ENCODE data around the gene PRRG1.
"Not testable (repeated sequence)": the region's sequence is repeated elsewhere in the genome, so short reads cannot be mapped to it uniquely, and the experiment has no call there.

PRRG1 gene

DNA sequence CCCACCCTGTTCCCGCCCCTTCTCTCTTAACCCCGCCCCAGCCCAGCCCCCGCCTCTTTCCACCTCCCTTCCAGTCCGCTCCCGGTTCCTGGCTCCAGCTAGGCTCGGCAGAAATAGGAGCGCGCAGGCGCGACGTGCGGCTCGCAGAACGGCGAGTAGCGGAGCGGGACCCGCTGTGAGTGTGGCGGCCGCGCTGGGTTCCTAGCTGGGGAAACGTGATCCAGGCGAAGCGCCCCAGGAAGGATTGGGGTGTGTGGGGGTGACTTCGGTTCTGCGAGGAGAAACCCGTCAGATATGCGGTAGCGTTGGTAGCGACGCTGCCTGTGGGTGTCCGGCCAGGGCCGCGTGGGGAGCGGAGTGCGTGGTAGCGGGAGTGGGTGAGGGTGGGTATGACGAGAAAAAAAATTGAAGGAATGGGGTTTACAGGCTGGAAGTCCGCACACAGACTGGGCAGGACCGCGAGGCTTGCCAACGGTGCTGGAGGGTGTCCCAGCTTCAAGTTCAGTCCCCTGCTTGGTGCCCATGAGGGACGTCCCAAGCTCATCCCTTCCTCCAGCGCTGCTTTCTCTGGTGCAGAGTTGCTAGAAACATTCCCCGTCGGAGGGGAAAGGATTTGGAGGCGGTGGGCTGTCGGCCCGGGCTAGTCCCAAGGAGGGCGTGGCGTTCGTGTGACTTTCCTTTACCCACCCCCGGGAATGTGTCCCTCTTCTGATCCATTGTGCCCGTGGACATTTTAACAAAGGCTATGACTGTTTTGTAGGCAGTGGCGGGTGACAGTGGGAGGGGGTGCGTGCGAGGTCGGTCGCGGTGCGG is at the start of gene PRRG1:
Gene PRRG1 (plus strand): TSS at position 144 of the 813 bp plus-strand sequence. CDS start 56,886 bp downstream, outside the sequence.
- no peak for DNase-seq

DNA sequence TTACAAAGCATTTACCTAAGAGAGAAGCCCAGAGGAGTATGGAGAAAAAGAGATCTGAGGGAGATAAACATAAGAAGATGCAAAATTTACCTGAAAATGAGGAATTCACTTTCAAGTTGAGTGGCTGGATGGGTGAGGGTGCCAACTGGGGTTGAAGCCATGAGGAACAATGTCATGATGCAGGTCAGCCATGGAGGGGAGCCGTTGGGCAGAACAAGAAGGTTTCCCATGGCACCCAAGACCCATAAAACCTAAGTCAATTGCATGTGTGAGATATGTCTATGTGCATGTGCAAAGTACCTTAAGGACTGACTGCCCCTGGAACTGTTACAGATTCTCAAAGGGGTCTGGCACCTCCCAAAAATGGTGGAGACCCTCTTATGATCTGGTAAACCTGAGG is 46.6 kb upstream of the PRRG1 start:
- DNase-seq: no peak

DNA sequence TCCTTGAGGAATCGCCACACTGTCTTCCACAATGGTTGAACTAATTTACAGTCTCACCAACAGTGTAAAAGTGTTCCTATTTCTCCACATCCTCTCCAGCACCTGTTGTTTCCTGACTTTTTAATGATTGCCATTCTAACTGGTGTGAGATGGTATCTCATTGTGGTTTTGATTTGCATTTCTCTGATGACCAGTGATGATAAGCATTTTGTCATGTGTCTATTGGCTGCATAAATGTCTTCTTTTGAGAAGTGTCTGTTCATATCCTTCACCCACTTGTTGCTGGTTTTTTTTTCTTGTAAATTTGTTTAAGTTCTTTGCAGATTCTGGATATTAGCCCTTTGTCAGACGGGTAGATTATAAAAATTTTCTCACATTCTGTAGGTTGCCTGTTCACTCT is 43.9 kb upstream of the PRRG1 start:
- not testable (repeated sequence) for DNase-seq

DNA sequence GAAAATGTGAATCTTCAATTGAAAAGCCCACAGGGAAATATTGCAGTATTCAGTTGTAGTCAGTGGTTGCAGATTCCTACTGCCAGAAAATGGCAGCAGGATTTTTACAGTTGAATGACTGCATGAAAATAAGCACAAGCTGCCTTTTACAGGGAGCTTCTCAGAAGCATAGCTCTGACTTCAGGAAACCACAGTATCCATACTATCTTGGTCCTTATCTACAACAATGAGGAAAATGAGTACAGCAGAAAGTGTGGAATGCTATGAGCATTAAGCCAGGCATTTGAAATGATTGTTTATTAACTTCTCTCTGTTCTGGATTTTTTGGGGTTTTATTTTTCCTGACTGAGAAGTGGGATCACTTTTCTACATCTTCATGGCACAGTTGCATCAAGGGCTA is 34.6 kb upstream of the PRRG1 start:
- DNase-seq: no peak

DNA sequence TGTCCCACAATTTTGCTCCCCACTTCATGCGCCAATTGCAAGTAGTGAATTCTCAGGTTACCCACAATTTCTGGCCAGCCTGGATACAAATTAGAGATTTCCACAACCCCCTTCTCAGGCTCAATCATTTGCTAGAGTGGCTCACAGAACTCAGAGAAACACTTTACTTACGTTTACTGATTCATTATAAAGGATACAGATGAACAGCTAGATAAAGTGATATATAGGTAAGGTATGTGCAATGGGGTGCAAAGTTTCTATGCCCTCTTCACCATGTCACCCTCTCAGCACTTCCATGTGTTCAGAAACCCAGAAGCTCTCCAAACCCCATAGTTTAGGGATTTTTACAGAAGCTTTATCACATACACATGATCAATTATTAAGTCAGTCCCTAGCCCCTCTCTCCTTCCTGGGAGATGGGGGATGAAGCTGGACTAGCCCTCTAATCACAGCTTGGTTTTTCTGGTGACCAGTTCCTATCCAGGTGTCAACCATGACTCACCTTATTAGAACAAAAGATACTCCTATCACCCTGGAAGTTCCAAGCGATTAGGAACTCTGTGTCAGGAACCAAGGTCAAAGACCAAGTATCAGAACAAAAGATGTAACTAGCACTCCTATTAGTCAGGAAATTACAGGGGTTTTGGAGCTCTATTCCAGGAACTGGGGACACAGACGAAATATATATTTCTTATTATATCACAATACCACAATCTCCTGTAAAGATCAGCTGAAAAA is 33.5 kb upstream of the PRRG1 start:
- no peak for DNase-seq

DNA sequence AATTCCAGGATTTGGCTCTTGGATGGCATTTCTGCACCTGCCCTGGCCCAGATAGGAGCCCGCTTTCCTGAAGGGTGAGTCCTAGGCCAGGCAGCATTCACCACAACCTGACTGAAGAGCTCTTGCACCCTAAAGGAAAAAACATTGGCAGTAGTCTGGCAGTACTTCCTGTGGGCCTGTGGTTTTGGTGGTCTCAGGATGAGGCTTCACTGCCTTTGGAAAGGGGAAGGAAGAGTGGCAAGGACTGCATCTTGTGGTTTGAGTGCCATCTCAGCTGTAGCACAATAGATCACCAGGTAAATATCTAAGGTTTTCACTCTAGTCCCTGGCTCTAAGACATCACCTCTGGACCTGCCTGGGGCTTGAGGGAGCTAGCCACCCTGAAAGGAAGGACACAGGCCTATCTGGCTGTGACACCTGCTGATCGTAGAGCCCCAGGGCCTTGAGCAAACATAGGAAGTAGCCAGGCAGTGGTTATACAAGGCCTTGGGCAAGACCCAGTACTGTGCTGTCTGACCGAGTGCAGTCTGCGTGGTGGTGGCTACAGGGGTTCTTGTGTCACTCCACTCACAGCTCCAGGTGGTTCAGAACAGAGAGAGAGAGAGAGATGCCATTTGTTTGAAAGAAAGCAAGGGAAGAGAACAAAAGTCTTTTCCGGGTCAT is 28.5 kb upstream of the PRRG1 start:
- no peak for DNase-seq

DNA sequence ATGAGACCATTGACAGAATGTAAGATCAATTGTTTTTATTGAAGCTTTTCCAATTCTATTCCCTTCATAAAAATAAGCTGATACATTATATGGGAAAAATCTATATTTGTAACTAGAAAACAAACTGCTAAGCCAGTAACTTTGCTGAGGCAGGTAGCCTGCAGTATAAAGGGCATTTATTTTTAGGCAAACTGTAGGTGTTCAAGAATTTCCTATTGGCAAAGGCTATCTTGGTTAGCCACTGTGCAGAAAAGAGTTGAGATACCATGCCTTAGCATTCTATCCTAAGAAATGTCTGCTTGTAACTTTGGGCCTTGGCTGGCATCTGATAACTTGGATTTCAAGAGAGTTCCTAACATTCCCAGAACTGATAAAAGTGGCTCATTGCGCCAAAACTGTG is 18.5 kb upstream of the PRRG1 start:
- no peak for DNase-seq

DNA sequence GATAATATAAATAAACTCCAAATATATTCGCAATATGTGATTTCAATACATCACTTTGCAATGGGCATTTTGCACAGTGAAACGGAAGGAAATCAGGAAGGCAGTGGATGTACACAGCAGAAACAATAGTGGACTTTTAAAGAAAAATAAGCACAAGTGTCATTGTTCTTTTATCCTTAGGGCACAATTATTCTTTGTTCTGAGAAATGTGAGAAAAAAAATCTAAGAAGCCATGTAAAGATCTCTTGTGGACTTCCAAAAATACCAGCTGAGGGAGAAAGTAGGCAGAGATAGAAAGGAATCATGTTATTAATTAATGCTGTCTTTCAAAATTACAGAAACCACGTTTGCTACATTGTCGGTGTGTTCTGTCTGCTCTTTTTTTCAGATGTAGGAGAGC is 17.6 kb upstream of the PRRG1 start:
- DNase-seq: no peak

DNA sequence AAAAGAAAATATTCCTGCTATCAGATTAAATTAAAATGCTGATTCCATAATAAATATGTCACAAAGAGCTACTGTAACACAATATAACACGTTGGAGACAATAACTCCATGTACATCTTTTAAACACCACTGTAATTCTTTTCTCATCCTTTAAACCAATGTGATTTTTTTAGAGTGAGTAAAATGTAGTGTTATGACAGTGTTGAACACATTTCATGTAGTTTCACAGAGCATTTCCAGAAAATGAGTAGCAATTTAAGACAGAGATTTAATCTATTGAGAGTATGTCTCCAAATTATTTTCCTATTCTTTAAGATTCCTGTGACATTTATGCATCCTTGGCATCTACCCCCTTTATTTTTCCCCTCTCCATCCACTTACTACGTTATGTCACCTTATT is 17.1 kb upstream of the PRRG1 start:
- DNase-seq: no peak

DNA sequence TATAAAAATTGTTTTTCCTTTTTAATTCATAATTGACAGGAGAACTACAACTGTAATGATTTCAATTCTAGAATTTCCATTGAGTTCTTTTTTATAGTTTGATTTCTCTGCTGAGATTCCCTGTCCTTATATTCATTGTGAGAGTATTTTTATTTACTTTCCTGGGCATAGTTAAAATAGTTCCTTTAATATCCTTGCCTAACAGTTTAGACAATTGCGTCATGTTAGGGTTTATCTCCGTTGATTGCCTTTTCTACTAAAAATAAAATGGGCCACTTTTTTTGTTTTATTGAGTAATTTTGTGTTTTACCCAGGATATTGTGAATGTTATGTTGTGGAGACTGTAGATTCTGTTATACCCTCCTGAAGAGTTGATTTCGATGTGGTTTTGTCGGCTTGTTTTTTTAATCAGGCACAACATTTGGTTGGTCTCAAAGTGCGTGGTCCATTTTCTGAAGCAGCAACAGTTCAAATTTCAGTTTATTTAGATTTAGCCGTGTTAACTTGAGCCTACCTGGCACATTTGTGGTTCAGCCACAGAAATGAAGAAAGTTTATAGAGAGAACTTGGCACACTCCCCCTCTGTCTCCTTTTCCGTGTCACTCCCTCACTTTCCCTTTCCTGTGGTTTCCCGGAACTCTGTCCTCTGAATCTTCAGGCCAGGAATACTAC is 16.0 kb upstream of the PRRG1 start:
- DNase-seq: no peak

DNA sequence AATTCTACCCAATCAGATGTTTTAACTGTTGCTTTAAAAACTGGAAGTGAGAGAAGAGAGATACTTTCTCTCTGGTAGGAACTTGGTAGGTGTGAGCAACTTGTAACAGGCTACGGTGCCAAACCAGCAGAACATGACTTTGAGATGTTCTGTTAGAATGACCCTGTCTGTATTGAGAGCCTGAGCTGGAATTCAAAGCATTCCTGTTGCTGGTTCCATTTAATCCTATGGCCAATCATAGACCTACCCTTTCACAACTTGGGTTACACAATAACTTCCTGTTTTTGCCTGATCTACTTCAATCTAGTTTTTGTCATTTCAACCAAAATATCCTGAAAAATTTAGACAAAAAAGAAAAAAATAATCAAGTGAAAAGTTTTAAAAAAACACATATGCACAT is 1.7 kb upstream of the PRRG1 start:
- no peak for DNase-seq

DNA sequence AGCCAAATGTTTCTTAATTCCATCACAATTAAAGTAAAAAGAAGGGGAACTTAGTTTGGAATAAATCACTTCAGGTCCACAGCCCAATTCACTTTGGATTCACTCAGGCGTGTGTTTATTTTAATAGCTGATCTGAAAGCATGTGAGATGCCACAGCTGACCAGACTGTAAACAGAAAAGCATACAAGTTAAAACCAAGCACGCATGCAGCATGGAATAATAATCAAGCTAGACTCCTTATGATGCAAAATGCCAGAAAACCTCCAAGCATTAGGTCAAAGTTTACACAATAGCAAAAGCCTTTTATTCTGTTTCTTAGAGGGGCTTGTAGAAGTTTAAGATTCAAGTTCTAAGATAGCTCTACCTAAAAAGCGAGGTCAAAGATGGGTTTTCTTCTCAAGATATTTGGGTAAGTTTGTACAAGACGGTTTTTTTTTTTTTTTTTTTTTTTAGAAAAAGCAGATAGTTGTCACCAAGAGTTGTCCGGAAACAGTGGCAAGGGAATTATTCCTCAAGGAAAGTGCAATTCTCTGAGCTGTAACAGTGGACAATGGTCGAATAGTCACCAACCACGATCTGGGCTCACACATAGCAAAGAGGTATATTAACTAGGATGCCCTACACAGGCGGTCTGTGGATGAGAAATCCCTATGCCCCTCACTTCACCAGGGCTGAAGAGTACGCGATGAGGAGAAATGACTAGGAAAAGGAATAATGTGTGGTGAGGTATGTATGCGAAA is 763 bp upstream of the PRRG1 start:
- no peak for DNase-seq

DNA sequence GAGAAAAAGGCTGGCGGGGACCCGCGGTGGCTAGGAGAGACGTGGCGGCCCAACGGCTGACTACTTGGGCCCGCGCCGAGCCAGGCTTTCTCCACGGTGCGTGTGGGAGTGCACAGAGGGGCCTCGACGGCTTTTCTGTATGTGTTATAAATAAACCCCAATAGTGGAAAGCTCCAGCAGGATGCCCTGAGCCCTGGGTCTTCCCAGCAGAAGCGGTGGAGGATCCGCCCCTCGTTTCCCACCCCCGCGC is 268 bp upstream of the PRRG1 start:
- DNase-seq: no peak

DNA sequence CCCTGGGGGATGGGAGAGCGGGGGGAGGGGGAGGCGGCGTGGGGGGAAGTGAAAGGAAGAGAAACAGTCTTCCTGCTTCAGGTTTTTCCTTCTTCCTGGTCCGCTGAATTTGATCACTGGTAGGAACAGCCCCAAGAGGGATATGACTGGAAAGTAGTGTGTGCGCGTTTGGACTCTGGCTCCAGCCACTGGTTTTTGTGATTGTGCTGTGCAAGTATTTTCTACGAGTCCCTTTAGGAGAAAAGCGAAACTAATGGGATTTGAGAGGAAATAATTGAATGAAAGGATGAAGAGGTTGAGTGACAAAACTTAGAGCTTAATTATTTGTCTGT is 836 bp downstream of the PRRG1 start:
- DNase-seq: no peak

DNA sequence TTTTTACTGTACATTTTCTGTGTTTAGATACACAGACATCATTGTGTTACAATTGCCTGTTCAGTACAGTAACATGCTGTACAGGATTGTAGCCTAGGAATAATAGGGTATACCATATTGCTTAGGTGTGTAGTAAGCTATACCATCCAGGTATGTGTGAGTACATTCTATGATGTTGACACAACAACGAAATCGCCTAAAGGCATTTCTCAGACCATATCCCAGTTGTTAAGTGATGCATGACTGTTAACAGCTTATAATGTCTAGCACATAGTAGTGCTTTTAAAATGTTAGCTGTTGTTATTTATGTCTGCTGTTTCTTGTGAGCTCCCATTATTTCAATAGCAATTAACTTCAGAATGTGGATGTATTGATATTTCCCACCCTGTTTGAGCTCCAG is 4.5 kb downstream of the PRRG1 start:
- DNase-seq: no peak

DNA sequence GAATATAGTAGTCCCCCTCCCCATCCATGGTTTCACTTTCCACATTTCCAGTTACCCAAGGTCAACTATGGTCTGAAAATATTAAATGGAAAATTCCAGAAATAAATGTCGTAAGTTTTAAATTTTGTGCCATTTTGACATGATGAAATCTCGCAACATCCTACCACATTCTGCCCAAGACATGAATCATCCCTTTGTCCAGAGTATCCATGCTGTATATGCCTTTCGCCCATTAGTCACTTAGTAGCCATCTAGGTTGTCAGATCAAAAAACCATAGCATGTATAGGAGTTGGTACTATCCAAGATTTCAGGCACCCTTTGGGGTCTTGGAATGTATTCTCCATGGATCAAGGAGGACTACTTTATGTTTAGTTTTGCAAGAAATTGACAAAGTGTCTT is 8.3 kb downstream of the PRRG1 start:
- DNase-seq: no peak

DNA sequence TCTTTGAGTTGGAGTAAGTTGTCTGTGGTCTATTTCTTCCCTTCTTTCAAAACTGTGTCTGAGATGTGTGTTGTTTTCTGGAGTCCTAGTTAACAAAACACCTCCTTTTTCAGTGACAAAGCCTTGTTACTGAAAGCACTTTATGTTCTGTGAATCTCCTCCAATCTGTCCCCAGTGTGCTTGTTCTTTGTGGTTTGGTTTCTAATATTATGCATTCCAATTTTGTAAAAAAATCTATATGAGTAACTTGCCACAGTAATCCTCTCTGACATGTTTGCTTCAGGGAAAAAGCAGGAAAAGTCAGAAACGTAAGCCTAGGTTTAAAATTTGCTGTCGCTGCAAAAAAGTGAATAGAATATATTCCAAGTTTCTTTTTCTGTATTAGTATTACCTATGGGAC is 12.4 kb downstream of the PRRG1 start:
- DNase-seq: no peak

DNA sequence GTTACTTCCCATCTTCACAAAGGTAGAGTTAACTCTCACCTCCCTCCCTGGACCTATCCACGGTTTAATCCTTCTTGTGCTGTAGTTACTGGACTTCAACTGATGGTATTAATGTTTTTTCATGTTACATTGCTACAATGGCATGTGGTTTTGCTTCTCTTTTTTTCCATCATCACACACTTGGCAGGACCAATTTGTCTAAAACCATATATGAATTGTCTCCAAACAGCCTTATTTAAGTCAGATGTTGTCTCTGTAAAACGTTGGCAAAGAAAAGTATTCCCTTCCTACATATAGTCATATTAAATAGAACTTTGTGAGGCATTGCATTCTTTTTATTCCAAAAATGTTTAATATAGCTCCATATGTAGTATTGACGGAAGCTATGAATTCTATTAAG is 15.5 kb downstream of the PRRG1 start:
- DNase-seq: no peak

DNA sequence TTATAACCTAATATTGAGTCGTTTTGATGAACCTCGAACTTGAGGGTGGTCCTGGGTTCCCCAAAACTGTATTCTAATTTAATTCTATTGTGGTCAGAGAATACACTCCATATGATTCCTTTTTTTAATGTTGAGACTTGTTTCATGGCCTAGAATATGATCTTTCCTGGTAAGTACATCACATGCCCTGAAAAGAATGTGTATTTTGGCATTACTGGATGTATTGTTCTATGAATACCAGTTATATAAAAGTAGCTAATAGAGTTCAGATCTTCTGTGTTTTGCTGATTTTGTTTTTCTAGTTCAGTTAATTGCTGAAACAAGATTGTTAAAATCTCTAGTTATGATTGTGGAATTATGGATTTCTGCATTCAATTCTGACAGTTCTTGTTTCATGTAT is 18.8 kb downstream of the PRRG1 start:
- DNase-seq: no peak

DNA sequence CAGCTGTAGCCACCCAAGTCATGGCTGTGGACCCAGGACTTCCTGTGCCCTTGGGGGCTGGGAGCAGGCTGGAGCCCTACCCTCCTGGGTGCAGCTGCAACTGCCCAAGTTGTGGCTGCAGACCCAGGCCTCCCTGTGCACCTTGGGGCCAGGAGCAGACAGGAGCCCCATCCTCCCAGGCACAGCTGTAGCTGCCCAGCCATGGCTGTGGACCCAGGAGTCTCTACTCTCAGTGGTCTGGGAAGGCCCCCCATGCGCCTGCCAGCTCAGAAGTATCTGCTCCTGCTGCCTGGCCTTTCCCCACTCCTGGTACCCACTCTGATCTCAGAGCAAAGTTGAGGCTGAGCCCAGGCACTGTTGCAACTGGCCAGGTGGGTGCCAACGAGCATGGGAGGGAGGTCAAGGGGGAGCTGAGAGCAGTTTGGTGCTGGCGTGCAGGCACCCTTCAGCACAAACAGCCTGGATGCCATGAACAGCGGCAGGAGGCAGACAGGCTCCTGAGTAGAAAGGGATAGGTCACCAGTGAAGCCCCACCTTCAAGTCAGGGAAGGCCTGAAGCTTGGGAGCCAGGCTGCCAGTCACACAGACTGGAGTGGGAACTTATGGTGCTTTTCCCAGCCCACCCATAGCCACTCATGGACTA is 21.5 kb downstream of the PRRG1 start:
- DNase-seq: no peak

DNA sequence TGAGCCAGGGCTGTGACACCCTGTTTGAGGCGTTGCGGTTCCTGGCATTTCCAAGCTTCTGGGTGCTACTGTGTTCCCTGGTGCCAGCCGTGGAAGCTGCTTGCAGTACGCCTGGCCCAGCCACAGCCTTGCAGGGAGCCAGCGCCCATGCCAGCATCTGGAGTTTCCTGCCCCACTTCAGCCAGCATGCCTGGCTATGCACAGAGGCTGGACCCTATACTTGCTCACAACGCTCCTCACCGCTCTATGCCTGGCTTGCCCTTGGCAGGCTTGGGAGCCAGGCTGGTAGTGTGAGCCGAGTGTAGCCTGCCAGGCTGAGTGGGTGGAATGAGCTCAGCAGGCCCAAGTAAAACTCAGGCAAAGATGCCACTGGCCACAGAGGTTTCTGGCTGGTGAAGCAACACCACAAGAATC is 22.4 kb downstream of the PRRG1 start:
- no peak for DNase-seq

DNA sequence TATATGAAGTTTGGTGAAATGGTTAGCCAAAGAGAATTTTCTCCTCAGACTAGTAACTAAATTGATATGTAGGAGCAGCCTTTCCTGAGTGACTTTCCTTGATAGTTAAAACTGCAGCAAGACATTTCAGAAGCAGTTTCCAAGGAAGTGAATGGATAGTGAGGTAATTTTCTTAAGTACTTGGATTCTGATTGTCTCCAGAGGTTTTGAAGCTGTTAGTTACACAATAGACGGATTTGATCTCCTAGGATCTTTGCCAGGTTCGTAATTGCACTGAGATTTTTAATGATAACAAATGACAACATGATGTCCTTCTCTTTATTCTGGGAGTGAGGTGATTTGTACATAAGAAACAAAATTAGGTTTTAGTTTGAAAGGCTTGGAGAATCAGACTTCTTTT is 29.2 kb downstream of the PRRG1 start:
- no peak for DNase-seq

DNA sequence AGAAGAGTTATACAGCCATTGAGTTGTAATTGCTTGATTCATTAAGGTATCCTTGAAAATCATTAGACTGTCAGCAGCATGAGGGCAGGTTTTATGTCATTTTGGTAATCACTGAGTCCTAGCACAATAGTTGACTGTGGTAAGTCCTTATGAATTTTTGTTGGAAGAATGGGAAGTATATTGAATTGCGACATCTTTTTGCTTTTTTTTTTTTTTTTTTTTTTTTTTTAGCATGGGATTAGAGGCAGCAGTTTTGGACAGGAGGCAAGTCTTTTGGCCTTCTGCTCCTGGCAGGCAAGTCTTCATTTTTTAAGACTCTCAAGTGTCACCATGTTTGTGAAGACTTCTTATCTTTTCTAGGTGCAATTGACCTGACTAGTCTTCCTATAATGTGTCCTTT is 29.7 kb downstream of the PRRG1 start:
- no peak for DNase-seq

Data from activated T-cell treated with anti-CD3 and anti-CD28 coated beads, Interleukin-2, amount 50 U/mL, for 1 hour (primary cell).